SK-N-MC (cell line): ENCODE results near the gene CTNND2.

Experiments
- EZH2 ChIP-seq: fragments of 200-600 bp; sonication (generic); IDR thresholded peaks from one replicate; pipeline ENCODE4 v1.6.1; 2017; ENCODE audit warnings: antibody characterized with exemption
- FOXP2 ChIP-seq: optimal IDR thresholded peaks from 2 replicates; pipeline ENCODE3; 2011; ENCODE audit warnings: mild to moderate bottlenecking, moderate library complexity; ENCODE audit not compliant: insufficient read depth; ENCODE audit errors: extremely low read length, control extremely low read depth
- POLR2AphosphoS5 ChIP-seq: IDR thresholded peaks from 2 replicates; pipeline ENCODE4 v1.6.1; 2012; ENCODE audit warnings: mild to moderate bottlenecking, low read depth, low read length, borderline replicate concordance

DNA sequence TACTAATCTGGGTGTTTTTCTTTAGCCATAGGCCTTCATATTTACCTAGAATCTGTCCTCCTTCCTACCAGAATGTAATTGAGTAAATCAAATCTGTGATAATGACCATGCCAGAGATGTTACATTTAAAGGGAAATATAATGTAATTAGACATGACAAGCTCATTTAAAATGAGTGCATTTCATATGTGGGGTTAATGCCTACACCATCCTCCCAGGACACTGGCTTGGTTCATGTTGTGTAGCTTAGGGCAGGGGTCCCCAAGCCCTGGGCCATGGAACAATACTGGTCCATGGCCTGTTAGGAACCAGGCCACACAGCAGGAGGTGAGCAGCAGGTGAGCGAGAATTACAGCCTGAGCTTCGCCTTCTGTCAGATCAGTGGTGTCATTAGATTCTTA lies 866.3 kb downstream of the CTNND2 start:
- TF ChIP-seq EZH2 (no peak), POLR2AphosphoS5 (no peak), FOXP2 (no peak)
